Measurements from ENCODE around the gene PHF21B.

Gene PHF21B

DNA sequence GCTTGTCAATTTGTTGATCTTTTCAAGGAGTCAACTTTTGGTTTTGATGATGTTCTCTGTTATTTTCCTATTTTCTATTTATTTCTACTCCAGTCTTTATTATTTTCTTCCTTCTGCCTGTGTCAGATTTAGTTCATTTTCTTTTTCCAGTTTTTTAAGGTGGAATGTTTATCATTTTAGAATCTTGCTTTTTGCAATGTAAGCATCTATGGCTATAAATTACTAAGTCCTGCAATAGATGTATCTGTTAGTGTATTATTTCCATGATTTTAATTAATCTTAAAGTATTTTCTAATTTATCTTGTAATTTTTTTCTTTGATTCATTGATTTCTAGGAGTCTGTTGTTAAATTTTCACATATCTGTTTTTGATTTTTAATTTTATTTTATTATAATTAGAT is 175.7 kb downstream of the PHF21B start:
- DNase-seq, result no peak

DNA sequence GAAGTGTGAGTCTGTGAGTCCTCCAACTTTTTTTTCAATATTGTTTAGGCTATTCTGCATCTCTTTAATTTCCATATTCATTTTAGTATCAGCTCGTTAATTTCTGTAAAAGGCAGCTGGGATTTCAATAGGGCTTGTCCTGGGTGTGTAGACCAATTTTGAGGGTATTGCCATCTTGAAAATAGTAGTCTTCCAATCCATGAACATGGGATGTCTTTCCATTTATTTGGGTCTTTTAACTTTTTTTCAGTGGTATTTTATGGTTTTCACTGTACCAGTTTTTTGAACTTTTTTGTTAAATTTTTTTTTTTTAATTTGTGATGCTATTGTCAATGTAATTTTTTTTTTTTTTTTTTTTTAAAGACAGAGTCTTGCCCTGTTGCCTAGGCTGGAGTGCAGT is 177.9 kb downstream of the PHF21B start:
- no peak for DNase-seq

Measured in suppressor macrophage treated with lipopolysaccharide for 4 hours (primary cell).